ELF-1 (cell line): ENCODE data around the gene HLX.

ENCODE experiments used
- DNase-seq: peaks from one replicate; pipeline ENCODE4 v3.0.0-alpha.2; 2016; ENCODE audit warnings: low read depth, low spot score

The HLX gene

DNA sequence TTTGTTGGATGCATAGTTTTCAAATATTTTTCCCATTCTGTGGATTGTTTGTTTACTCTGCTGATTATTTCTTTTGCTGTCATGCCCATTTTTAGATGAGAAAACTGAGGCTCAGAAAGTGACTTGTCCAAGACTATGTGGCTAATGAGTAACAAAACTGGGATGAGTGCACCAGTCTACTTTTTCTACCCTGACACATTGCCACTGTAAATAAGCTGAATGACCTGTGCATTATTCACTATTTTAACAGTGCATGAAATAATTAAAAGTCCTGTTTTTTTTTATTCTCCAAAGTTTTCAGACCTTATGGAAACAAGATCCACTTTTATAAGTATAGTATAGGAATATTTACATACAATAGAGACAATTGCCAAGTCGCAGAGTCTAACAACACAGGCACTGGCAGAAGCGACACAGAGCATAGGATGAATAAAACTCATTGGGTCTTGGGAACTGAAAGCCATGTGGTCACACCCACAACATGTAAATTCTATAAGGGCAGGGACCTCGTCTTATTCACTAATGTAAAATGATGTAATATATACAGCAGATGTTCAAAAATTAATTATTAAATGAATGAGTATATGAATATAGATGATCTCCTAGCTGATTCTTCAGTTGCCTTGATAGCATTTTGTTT lies 45.2 kb downstream of the HLX start:
- DNase-seq = no peak

DNA sequence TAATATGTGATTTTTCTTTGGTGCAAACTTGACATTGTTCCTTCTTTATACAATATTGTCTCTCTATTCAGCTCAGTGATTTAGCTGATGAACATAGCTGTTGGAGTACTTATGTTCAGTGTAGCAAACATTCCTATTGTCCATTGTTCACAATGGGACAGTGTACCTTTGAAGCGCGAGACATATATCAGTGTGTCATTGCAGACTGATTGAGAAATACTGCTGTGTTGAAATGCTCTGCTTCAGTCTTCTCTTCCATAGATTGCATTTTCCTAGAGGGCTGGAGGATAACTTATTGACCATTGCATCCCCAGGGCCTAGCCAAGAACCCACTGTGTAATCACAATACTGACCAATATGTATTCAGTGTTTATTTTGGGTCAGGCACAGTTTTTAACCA lies 46.5 kb downstream of the HLX start:
- no peak for DNase-seq

DNA sequence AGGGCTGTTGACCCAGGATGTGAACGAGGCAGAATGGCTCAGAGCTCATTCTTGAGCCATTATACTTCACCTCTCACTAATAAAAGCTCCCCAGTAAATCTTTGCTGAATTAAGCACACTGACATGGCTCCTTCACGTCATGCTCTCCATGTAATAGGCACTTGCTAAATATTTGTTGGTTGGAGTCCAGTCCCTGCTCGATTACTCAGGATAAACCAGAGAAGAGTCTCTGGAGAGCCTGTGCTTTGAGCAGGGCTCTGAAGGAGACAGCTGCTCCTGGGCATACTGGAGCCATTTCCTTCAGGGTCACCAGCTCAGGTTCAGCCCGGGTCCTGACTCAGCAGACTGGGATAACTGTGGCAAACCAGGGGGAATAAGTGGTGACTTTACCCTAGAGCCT lies 46.9 kb downstream of the HLX start:
- no peak for DNase-seq

DNA sequence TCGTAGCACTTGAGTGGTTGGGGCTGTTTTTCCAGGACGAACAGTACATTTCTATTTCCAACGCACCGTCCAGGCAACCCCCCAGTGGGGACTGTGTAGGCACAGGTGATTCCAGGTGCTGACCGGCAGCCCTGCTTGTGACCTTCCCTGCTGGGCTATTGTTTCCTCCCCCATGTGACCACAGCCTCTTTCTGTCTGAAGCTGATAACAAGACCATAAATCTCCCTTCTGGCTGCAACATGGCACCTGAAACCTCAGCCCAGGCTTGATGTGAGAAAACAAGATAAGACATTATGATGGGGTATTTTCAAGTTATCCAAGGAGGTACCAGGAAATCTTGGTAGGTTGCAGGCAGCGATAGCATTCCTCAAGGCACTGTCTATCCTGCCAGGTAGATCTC lies 48.2 kb downstream of the HLX start:
- DNase-seq = peak; percentile 25

DNA sequence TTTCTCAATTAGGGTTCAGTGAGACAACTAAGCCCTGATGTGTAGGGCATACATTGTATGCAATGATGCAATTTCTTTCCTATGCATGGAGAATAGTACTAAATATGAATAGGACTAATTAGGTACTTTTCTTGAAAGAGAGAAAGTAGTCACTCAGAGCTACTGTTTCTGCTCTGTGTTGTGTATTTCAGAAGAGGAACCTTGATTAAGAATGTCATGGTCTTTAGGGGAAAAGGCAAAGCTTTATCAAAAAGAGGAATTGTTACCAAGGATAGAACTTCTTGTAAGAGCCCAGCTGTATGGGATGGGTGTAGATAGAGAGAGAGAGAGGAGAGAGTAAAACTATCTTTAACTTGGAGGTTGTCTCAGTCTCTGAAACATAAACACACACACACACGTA lies 49.1 kb downstream of the HLX start:
- DNase-seq = no peak

DNA sequence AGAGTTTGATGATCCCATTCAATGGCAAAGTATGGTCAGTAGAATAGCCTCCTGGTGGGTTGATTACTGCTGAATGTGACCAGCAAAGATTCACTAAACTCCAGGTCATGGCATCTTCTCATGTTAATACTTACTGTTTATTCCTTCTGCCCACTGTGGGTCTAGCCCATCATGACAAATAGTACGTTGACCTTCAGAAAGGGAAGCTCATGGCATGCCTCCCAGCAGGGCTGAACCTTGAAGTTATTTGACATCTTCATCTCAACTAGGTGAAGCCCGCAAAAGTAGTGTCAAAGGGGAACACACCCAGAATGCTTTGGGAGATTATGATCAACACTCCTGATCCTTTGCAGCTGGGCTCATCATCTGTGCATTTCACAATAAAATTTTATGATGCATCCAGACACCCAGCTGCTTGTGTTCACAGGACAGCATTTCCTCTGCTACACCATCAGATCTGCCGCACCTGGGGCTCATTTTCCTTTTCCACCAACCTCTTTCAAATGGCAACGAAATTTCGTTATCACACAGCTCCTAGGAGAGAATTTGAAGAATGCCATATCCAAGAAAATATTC lies 49.6 kb downstream of the HLX start:
- DNase-seq = no peak

DNA sequence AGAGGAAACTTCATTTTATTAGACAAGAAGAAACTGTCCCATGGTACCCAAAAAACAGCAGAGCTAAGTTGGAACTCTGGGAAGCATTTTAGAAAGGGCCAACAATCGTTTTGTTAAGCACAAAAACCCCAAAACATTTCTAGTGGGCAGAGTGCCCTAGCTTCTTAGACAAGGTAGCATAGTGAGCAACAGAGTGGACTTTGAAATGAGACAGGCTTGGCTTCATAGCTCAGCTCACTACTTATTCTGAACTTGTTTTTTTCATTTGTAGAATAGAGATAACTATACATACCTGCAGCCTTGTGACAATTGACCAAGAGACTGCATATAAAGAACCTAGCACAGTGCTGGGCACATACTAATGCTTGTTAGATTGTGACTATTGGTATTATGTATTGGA lies 50.1 kb downstream of the HLX start:
- no peak for DNase-seq
